HG02610 (cell line): ENCODE measurements around the gene PLAC8L1.
A peak's percentile ranks its signal among the peaks of the same experiment; 100 is the strongest.
"Not testable (repeated sequence)": the region's sequence is repeated elsewhere in the genome, so short reads cannot be mapped to it uniquely, and the experiment has no call there.

Experiments used
- ATAC-seq: cut with Tn5 transposase; IDR thresholded peaks from one replicate; pipeline ENCODE4 v1.9.1; 2021; ENCODE audit warnings: mild to moderate bottlenecking, moderate library complexity; ENCODE audit not compliant: unreplicated experiment

PLAC8L1 gene, protein sequence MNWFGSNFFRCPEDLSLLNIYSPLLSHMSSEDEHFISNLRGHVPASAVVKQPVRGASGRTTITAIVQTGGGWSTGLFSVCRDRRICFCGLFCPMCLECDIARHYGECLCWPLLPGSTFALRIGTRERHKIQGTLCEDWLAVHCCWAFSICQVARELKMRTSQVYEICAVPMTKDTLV

DNA sequence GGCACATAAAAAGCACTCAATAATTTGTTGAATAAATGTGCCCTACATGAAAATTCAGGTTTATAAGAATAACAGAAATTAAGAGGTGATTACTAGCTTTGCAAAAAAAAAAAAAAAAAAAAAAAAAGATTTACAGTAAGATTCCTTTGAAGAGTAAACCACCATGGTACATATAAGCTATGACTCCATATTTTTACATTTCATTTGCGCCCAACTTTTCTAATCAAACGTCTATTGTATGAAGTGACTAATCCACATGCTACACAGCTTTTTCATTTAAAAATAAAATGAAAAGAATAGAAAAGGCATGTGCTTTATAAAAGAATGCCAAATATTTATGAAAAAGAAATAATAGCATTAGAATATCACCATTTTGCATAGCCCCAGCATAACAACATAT is at the start of gene PLAC8L1:
PLAC8L1 (minus strand) TSS at position 101 of the 400 bp plus-strand sequence. CDS start 1,266 bp downstream, outside the sequence.
- no peak for ATAC-seq

DNA sequence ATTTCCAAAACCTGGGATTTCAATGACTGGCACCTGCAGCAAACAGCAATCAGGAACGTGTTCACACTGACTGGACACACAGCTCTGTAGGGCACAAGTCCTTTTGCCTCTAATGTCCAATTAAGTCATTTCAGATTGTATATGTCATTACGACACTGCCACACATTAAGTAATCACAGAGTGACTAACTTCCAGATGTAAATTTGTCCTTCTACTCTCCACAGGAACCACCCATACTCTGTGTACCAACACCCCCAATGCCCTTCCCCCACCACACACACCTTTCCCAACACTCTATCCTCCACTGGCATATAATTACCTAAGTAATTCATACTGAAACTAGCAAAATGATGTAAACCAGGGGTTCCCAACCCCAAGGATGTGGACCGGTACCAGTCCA is 46.6 kb upstream of the PLAC8L1 start:
- ATAC-seq, result no peak

DNA sequence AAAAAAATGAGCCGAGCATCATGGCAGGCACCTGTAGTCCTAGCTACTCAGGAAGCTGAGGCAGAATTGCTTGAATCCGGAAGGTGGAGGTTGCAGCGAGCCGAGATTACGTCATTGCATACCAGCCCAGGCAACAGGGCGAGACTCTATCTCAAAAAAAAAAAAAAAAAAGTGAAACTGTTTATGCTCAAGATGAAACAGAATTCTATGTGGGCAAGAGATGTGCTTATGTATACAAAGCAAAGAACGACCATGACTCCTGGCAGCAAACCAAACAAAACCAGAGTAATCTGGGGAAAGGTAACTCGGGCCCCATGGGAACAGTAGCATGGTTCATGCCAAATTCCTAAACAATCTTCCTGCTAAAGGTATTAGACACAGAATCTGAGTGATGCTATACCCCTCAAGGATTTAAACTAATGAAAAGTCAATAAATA is 32.6 kb upstream of the PLAC8L1 start:
- ATAC-seq, result no peak

DNA sequence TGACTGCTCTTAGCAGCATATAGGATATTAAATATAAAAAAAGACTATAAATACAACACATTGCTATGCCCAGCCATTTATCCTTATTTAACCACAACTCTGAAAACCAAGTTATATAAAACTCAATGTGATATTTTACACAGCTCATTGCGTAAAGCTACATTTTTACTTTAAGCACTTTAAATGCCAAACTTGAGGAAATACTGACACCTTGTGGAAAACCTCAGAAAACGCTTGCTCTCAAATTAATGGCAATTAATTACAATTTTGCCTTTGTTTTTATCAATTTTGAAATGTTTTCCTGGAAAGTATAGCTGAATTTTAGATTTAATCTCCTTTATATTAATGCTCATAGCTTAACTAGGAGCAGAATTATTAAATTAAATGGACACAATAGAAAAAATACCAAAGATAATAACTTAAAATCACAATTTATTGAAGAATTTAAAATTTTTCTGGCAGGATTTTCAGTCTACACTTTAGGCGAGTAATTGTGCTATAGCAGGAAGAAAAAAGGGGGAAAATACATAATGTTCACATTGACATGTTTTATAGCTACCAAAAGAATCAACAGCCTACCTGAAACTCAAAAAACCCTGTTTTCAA is 25.2 kb upstream of the PLAC8L1 start:
- no peak for ATAC-seq

DNA sequence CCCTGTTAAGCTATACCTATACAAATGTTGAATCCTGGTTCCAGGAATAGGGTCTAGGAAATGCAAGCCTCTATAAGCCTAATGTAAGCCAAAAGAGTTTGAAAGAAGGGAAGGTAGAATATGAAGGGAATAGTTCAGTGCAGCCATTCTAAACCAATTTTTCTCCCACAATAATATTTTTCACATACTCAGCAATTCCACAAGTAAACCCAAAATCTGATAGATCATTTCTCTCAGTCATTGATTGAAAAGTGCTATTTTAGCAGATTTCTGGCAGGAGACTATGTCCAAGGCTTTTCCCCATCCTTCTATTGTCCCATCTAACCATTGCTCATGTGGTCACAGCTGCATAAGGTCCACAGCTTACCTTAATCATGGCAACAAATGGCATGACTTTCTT is 20.7 kb upstream of the PLAC8L1 start:
- ATAC-seq, result no peak

DNA sequence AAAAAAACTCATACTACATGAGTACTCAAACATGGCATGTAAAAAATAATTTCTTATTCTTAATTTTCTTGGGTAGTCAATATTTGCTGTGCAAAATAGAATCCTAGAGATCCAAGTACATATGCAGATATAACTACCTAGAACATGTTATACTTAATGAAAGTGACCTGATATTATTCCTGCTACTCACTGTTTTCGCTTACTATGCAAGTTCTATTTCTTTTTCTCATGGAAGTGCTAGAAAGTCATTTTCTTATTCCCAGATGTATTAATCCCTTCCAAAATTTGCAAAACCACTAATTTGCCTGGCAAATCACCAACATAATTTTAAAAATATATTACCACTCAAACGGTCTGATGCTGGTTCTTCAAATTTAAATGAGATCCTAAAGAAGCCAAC is 19.2 kb upstream of the PLAC8L1 start:
- no peak for ATAC-seq

DNA sequence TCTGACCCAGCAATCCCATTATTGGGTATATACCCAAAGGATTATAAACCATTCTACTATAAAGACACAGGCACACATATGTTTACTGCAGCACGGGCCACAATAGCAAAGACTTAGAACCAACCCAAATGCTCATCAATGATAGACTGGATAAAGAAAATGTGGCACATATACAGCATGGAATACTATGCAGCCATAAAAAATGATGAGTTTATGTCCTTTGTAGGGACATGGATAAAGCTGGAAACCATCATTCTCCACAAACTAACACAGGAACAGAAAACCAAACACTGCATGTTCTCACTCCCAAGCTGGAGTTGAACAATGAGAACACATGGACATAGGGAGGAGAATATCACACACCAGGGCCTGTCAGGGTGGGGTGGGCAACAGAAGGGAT is 16.1 kb upstream of the PLAC8L1 start:
- ATAC-seq, result not testable (repeated sequence)

DNA sequence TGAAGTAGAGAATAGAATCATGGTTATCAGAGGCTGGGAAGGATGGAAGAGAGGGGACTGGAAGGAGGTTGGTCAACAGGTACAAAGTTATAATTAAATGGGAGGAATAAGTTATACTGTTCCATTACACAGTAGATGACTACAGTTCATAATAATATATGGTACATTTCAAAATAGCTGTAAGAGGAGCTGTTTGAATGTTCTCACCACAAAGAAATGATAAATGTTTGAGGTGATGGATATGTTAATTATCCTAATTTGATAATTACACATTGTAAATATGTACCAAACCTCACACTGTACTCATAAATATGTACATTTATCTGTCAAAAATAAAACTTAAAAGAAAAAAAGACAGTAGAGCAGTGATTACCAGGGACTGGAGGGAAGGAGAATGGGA is 12.9 kb upstream of the PLAC8L1 start:
- no peak for ATAC-seq

DNA sequence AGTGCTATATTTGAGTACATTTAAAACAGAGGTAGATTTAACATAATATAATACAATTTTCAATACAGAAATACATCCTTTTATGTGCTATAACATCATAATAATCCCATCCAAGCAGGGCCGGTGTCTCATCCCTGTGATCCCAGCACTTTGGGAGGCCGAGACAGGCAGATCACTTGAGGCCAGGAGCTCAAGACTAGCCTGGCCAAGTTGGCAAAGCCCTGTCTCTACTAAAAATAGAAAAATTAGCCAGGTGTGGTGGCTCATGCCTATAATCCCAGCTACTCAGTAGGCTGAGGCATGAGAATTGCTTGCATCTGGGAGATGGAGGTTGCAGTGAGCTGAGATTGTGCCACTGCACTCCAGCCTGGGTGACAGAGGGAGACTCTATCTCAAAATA is 11.8 kb upstream of the PLAC8L1 start:
- not testable (repeated sequence) for ATAC-seq

DNA sequence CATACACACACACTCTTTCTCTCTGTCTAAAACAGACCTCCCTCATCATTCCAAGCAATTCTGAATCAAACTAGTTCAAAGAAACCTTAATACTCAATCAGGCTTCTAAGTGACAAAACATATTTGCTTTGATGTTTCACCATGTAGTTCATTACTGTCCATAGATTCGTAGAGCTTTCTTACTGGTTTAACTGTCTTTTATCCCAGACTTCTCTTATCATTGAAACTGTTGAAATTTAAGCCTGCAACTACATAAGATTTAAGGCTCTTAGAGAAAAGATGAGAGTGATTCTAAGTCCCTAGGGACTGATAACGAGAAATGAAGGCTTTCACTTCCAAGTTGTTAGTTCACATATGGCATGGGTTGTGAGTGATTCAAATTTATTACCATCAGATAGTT is 11.0 kb upstream of the PLAC8L1 start:
- ATAC-seq, result no peak

DNA sequence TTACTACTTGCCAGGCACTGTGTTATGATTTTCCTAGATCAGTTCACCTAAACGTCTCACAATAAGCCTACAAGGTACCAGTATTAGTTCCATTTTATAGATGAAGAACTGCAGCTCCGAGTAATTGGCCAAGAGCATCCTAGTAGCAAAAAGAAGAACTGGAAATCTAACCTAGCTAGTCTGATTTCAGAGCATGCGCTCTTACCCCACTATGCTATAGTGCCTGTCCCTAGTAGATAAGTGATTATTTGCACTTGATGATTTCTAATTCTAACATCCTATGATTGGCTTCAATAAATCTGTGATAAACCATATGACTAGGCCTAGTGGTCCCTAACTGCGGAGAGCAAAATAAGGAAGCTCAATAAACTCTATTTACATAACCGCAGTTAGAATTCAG is 7.1 kb upstream of the PLAC8L1 start:
- ATAC-seq, result no peak

DNA sequence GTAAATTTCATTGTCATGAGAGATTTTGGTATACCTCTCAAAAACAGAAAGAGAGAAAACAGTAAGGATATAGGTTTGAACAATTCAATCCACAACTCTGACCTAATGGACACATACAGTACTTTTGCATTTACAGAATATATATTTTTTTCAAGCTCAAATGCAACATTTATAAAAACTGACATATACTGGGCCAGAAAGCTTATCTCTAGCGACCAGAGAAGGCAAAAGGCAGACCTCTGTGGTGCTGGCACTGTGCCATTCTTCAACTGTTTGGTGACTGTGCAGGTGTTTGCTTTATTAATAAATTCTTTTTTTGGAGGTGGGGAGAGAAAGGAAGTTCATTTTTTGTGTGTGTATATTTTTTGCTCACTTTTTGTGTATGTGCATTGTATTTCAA is 6.0 kb upstream of the PLAC8L1 start:
- ATAC-seq, result no peak

DNA sequence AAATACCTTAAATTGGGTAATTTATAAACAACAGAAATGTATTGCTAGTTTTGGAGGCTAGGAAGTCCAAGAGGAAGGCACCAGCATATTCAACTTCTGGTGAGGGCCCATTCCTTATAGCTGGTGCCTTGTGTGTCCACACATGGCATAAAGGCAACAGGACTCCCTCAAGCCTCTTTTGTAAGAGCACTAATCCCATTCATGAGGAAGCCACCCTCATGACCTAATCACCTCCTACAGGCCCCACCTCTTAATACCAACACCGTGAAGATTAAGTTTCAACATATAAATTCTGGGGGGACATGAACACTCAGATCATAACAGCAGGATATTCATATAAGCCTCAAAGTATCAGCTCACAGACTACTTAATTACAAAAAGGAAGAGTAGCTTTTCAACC is 4.0 kb upstream of the PLAC8L1 start:
- ATAC-seq, result no peak

DNA sequence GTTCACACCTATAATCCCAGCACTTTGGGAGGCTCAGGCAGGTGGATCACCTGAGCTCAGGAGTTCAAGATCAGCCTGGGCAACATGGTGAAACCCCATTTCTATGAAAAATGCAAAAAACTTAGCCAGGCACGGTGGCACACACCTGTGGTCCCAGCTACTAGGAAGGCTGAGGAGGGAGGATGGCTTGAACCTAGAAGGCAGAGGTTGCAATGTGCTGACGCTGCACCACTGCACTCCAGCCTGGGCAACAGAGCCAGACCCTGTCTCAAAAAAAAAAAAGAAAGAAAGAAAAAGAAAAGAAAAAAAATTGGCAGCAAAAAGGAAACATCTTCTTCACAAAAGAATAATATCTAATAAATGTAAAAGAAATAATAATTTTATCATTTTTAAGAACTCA is 3.5 kb upstream of the PLAC8L1 start:
- not testable (repeated sequence) for ATAC-seq

DNA sequence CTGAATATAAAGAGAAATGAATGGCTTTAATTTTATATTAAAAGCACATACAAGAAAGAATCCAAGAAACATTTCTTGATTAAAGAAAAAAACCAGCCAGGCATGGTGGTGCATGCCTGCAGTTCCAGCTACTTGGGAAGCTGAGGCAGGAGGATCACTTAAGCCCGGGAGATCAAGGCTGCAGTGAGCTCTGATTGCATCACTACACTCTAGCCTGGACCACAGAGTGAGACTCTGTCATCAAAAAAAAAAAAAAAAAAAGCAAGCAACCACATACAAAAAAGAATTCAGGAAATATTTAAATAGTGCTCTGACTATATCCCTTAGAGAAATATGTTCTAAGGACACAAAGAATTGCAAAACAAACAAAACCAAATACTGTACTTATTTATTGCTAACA is 2.5 kb upstream of the PLAC8L1 start:
- ATAC-seq, result no peak

DNA sequence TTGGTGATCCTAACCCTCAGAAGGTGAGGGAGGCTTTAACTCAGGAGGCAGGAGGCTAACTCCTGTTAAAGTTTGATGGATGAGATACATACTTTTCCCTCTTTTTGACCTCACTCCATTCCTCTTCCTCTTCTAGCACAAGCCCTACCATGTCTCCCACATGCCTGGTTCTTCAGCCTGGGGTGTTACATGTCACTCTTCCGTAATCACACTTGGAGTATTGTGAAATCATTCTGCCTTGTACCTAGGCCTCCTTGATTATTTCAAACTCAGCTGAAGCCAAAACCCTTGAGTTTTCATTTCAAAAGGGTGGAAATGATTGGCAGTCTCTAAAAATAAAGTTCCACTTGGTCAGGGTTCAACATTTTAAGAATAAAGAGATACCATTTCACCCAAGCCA is 1.8 kb downstream of the PLAC8L1 start:
- ATAC-seq, result no peak

DNA sequence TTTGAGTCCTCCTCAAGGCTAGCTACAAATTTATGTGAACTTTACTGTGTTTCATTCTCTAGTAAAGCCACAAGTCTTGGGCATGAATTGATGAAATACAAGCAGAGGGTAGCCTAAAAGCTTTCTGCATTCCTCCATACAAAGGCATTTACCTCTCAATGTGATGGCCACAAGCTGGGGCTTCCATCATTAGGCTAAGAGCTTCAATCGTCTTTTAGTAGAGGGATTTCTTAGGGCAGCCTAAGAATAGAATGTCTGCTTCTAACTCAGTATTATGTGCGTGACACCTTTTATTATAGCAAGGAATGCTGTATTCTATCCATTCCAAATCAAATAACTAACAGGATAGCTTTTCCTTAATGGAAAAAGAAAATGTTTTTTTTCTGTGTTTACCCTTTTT is 3.7 kb downstream of the PLAC8L1 start:
- ATAC-seq, result no peak

DNA sequence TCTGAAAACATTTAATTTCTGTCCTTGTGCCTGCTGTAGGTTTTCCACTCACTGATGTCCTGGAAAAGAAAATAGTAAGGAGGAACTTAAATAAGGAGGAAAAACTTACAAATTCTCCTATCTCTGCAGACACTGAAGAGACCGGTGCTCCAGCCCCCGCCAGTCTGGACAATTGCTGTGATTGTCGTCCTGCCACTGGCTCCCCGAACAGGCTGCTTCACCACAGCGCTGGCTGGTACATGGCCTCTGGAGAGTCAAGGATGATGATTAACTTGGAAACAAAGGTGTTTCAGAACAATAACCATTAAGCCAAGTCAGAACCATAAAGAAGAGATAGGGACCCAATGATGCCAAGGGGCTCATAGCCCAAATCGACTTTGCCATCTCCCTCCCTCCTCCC is 7.3 kb downstream of the PLAC8L1 start:
- no peak for ATAC-seq

DNA sequence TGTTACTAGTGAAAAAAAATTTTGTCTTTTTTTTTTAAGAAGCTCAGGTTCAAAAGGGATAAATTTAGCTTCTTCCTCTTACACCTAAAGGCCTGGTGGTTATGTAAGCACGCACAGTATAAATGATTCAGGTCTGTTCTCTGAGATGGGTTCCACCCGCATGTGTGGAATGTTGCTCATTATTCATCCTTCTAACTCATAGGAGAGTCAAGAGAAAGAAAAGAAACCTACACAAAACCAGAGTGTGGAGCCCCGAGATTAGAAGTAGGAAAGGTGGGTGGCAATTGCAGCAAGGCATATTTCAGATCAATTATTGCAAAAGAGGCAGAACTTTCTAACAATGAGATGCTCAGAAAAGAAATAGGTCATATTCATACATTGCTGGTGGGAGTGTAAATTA is 13.5 kb downstream of the PLAC8L1 start:
- ATAC-seq, result no peak

DNA sequence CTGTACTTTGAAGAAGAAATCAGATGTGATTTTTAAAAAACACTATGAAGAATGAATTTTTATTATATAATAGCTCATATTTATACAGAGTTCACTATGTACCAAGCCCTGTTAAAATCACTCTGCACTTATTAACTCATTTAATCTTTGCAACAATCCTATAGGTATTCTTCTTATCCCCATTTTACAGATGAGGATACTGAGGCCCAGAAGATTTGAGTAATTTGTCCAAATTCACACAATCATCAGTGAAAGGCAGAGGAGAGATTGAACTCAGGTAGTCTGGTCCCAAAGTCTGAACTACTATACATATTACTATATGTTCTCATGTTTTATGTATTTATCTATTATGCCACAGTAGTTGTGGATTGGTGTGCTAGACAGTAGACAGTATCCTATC is 16.1 kb downstream of the PLAC8L1 start:
- no peak for ATAC-seq

DNA sequence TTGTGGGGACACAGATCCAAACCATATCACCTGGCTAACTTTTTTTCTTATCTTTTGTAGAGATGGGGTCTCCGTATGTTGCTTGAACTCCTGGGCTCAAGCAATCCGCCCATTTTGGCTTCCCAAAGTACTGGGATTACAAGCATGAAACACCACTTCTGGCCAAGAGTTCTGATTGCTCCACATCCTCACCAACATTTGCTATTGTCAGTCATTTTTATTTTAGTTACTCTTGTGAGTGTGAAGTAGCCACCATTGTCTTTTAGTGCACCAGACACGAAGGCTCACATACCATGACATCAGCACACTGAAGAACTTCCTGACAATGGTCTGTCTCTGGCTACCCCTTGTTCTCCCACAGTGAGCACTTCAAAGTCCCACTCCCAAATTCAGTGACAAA is 17.3 kb downstream of the PLAC8L1 start:
- ATAC-seq, result no peak

DNA sequence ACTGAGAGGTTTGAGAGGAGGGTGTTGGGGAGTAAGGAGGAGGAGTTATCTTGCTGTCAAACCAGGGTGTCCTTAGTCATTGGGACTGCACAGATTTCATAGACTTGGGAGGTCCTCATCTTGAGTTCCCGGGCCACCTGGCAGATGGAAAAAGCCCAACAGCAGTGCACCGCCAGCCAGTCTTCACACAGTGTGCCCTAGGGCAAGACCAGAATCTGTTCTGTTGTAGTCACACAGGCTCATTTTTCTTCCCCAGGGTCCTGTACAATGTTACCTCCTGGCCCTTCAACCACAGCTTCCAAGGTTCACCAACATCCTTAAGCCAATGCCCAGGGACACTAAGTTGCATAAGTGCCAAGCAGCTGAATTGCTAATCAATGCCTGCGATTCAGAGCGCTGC is 21.0 kb downstream of the PLAC8L1 start:
- ATAC-seq, result no peak

DNA sequence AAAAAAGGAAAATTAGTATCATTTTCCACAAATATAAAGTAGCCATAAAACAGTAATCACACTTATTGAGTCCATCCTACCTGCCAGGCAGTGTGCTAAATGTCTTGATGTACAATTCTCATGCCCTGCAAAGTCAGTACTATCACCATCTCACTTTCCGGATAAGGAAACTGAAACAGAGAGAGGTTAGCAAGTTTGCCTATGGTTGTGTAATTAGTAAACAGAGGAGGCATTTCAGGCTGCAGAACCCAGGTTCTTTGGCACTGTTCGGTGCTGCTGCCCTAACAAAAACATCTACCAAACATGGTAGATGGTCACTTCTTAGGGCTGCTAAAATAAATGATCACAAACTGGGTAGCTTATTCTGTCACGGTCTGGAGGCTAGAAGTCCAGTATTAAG is 22.6 kb downstream of the PLAC8L1 start:
- ATAC-seq, result peak; percentile 71
